IPS DF 19.7 (cell line): ENCODE results near the gene CSF2.

Experiments
- DNase-seq: peaks from one replicate; pipeline ENCODE4 v3.0.0-alpha.2; 2013; ENCODE audit warnings: low read depth, low spot score

CSF2 gene

GRCh38 chr5:132067941-132068808 is 5.4 kb upstream of the CSF2 start:
- no peak for DNase-seq

GRCh38 chr5:132069561-132069960 is 4.0 kb upstream of the CSF2 start:
- DNase-seq: no peak

- DNase-seq: no peak
Observed at GRCh38 chr5:132069994-132070393, 3.6 kb upstream of the CSF2 start.

- no peak for DNase-seq
Observed at GRCh38 chr5:132070460-132071337, 2.9 kb upstream of the CSF2 start.

GRCh38 chr5:132071338-132071707 is 2.3 kb upstream of the CSF2 start:
- DNase-seq: no peak

GRCh38 chr5:132072070-132072469 is 1.5 kb upstream of the CSF2 start:
- no peak for DNase-seq

GRCh38 chr5:132072528-132072927 is 1.1 kb upstream of the CSF2 start:
- no peak for DNase-seq

GRCh38 chr5:132074091-132074771 is 642 bp downstream of the CSF2 start:
- no peak for DNase-seq

- no peak for DNase-seq
Observed at GRCh38 chr5:132074772-132075718, 1.5 kb downstream of the CSF2 start.

- DNase-seq: no peak
Observed at GRCh38 chr5:132075719-132076077, 2.1 kb downstream of the CSF2 start.

GRCh38 chr5:132076202-132076830 is 2.7 kb downstream of the CSF2 start:
- no peak for DNase-seq

- no peak for DNase-seq
Observed at GRCh38 chr5:132076983-132077382, 3.4 kb downstream of the CSF2 start.

- DNase-seq: no peak
Observed at GRCh38 chr5:132079081-132079480, 5.5 kb downstream of the CSF2 start.

- no peak for DNase-seq
Observed at GRCh38 chr5:132079619-132080018, 6.0 kb downstream of the CSF2 start.

GRCh38 chr5:132080595-132080994 is 7.0 kb downstream of the CSF2 start:
- no peak for DNase-seq

GRCh38 chr5:132081458-132081857 is 7.9 kb downstream of the CSF2 start:
- DNase-seq: no peak

GRCh38 chr5:132082329-132083023 is 8.9 kb downstream of the CSF2 start:
- no peak for DNase-seq

- no peak for DNase-seq
Observed at GRCh38 chr5:132083071-132083678, 9.6 kb downstream of the CSF2 start.

GRCh38 chr5:132085686-132086085 is 12.1 kb downstream of the CSF2 start:
- no peak for DNase-seq
